IPS DF 6.9 (cell line): Measurements from ENCODE around the gene TM9SF2.

Experiments used
- DNase-seq: peaks from one replicate; pipeline ENCODE4 v3.0.0-alpha.2; 2013; ENCODE audit warnings: low read depth, low spot score
- H3K27ac ChIP-seq: one replicate; pipeline ENCODE4 v1.5.1; 2013; ENCODE audit warnings: low read length, control low read depth
- H3K27me3 ChIP-seq: 2 replicates; pipeline ENCODE4 v1.6.1; 2013; ENCODE audit warnings: mild to moderate bottlenecking, low read length; ENCODE audit not compliant: control insufficient read depth, insufficient read depth
- H3K36me3 ChIP-seq: 2 replicates; pipeline ENCODE4 v1.6.1; 2013; ENCODE audit warnings: low read length; ENCODE audit not compliant: control insufficient read depth, insufficient read depth
- H3K4me1 ChIP-seq: 2 replicates; pipeline ENCODE4 v1.6.1; 2013; ENCODE audit warnings: low read length; ENCODE audit not compliant: control insufficient read depth, insufficient read depth
- H3K4me3 ChIP-seq: 2 replicates; pipeline ENCODE4 v1.5.1; 2013; ENCODE audit warnings: mild to moderate bottlenecking, low read length
- H3K9me3 ChIP-seq: 2 replicates; pipeline ENCODE4 v1.6.1; 2013; ENCODE audit warnings: low read length, inconsistent platforms; ENCODE audit not compliant: control insufficient read depth, insufficient read depth
- WGBS: extraction: QIAGEN DNeasy Blood & Tissue Kit; methylation state at CpG from one replicate; pipeline ENCODE4 v1.1.7; 2013; ENCODE audit warnings: mixed read lengths, missing lambda C conversion rate; ENCODE audit not compliant: insufficient read length, insufficient coverage; 5-methylcytosine and 5-hydroxymethylcytosine counted together

Gene TM9SF2

GRCh38 chr13:99507986-99508385 lies 6.7 kb downstream of the TM9SF2 start:
- H3K27ac ChIP-seq, result no peak overlapping the region
- H3K4me1 ChIP-seq, result no peaks in the 10 kb centered on the region
- H3K27me3 ChIP-seq, result no peaks in the 10 kb centered on the region
- H3K36me3 ChIP-seq, result no peaks in the 10 kb centered on the region
- no peak overlapping the region for H3K4me3 ChIP-seq
- H3K9me3 ChIP-seq, result no peaks in the 10 kb centered on the region
- DNase-seq, result no peak

DNA sequence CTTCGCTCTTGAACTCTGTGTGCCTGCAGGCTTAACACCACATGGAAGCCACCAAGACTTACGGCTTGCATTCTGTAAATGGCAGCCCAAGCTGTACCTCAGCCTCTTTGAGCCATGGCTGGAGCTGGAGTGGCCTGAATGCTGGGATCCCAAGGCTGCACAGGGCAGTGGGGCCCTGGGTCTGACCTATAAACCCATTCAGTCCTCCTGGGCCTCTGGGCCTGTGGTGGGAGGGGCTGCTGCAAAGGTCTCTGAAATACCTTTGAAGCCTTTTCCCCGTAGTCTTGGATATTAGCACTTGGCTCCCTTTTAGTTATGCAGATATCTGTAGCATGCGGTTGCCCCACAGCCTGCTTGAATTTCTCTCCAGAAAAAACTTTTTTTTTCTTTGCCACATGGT lies 8.2 kb downstream of the TM9SF2 start:
- Histone ChIP-seq H3K9me3 (no peaks in the 10 kb centered on the region), H3K27ac (no peak overlapping the region), H3K4me3 (no peak overlapping the region), H3K36me3 (no peaks in the 10 kb centered on the region), H3K27me3 (no peaks in the 10 kb centered on the region), H3K4me1 (no peaks in the 10 kb centered on the region)
- WGBS, result no CpG with 5 or more reads among the region's 4 CpGs
- DNase-seq, result no peak

DNA sequence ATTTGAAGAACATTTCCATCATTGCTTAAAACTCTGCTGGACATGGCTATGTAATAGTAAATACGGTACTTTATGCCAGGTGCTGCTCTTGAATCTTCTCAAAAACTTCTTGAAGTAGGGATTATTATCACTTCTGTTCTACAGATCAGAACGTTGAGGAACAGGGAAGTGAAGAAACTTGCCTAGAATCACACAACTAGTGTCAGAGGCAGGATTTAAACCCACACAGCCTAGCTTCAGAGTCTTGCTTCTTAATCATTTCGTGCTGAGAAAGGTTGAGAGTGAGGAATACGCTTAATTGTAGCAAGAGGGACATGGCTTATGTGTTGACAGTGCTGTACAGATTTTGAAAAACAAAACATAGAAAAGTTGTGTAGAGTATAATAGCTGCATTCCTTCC lies 13.5 kb downstream of the TM9SF2 start:
- Histone ChIP-seq H3K36me3 (peaks cover 3% of the 10 kb centered on the region; the same call in 1 of the 2 replicates), H3K27ac (no peak overlapping the region), H3K27me3 (no peaks in the 10 kb centered on the region), H3K9me3 (no peaks in the 10 kb centered on the region), H3K4me3 (no peak overlapping the region), H3K4me1 (no peaks in the 10 kb centered on the region)
- no peak for DNase-seq
- no CpG with 5 or more reads among the region's 4 CpGs for WGBS

GRCh38 chr13:99516153-99516929 lies 15.1 kb downstream of the TM9SF2 start:
- no peak for DNase-seq
- H3K4me1 ChIP-seq, result no peaks in the 10 kb centered on the region
- H3K9me3 ChIP-seq, result no peaks in the 10 kb centered on the region
- no peak overlapping the region for H3K27ac ChIP-seq
- H3K27me3 ChIP-seq, result no peaks in the 10 kb centered on the region
- H3K36me3 ChIP-seq, result peaks cover 7% of the 10 kb centered on the region; the same call in 1 of the 2 replicates
- no peak overlapping the region for H3K4me3 ChIP-seq
- WGBS, result no CpG with 5 or more reads among the region's 5 CpGs

- no peak for DNase-seq
- H3K9me3 ChIP-seq, result no peaks in the 10 kb centered on the region
- no peaks in the 10 kb centered on the region for H3K27me3 ChIP-seq
- H3K4me1 ChIP-seq, result no peaks in the 10 kb centered on the region
- H3K36me3 ChIP-seq, result peaks cover 7% of the 10 kb centered on the region; the same call in 1 of the 2 replicates
- H3K27ac ChIP-seq, result no peak overlapping the region
- no CpG with 5 or more reads among the region's 2 CpGs for WGBS
- no peak overlapping the region for H3K4me3 ChIP-seq
These were observed 16.3 kb downstream of the TM9SF2 start for GRCh38 chr13:99517577-99517976.

DNA sequence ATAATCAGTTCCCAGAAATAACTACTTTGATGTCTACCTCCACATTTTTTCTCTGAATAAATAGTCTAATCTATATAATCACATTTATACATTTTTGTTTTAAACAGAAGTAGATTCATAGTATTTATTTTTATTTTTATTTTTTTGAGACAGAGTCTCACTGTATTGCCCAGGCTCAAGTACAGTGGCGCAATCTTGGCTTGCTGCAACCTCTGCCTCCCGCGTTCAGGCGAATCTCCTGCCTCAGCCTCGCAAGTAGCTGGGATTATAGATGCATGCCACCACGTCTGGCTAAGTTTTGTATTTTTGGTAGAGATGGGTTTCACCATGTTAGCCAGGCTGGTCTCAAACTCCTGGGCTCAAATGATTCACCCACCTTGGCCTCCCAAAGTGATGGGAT lies 16.7 kb downstream of the TM9SF2 start:
- DNase-seq, result no peak
- no CpG with 5 or more reads among the region's 6 CpGs for WGBS
- no peak overlapping the region for H3K27ac ChIP-seq

DNA sequence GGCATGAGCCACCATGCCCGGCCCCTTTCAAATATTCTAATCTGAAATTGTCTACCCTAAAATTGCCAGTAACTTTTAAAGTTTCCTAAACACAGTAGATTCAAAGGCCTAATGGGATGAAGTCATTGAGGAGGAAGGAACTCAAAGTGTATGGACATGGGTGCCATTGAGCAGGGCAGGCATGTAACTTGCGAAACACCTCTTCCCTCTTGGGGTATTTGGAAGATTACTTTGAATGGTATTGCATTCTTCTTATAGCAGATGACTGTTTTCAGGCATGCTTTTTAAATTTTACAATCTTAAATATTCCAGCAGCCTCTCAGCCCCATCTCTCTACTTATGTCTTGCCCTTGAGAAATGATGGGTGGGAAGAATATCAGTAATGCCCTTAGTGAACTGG lies 21.0 kb downstream of the TM9SF2 start:
- DNase-seq, result no peak
- Histone ChIP-seq H3K27ac (no peak overlapping the region), H3K27me3 (no peaks in the 10 kb centered on the region), H3K9me3 (no peaks in the 10 kb centered on the region), H3K4me3 (no peak overlapping the region), H3K36me3 (peaks cover 9% of the 10 kb centered on the region; the same call in 1 of the 2 replicates), H3K4me1 (no peaks in the 10 kb centered on the region; the same call in 1 of the 2 replicates)
- no CpG with 5 or more reads among the region's 2 CpGs for WGBS

More for the DNA sequence above, 16.7 kb downstream of the TM9SF2 start:
- Histone ChIP-seq H3K9me3 (no peaks in the 10 kb centered on the region), H3K4me1 (no peaks in the 10 kb centered on the region), H3K36me3 (peaks cover 8% of the 10 kb centered on the region; the same call in 1 of the 2 replicates), H3K4me3 (no peak overlapping the region), H3K27me3 (no peaks in the 10 kb centered on the region)

- DNase-seq, result no peak
- H3K4me3 ChIP-seq, result no peak overlapping the region
- H3K9me3 ChIP-seq, result no peaks in the 10 kb centered on the region
- no peaks in the 10 kb centered on the region; the same call in 1 of the 2 replicates for H3K4me1 ChIP-seq
- peaks cover 7% of the 10 kb centered on the region; the same call in 1 of the 2 replicates for H3K36me3 ChIP-seq
- no CpG with 5 or more reads among the region's 4 CpGs for WGBS
- H3K27me3 ChIP-seq, result no peaks in the 10 kb centered on the region
- no peak overlapping the region for H3K27ac ChIP-seq
These were observed 22.6 kb downstream of the TM9SF2 start for GRCh38 chr13:99523838-99524237.

DNA sequence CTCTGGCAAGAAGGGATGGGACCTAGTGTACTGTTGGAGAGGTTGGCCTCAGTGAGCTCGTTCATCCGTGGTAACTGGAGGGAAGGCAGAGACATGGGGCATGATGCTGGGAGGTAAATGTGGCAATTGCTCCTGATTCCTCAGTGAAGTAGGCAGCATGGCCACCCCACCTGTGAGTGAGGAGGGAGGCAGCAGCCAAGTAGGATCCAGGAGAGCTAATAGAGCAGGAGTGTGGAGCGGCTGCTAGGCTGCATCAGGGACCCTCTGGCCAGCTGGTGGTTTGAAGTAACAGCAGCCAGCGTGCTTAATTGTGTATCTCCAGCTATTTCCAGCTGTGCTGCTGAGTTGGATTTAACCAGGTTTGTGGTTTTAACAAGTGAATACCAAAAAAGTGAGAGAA lies 24.7 kb downstream of the TM9SF2 start:
- Histone ChIP-seq H3K27me3 (no peaks in the 10 kb centered on the region), H3K36me3 (peaks cover 4% of the 10 kb centered on the region; the same call in 1 of the 2 replicates), H3K4me1 (no peaks in the 10 kb centered on the region; the same call in 1 of the 2 replicates), H3K4me3 (no peak overlapping the region), H3K27ac (no peak overlapping the region), H3K9me3 (no peaks in the 10 kb centered on the region)
- WGBS, result no CpG with 5 or more reads among the region's 4 CpGs
- no peak for DNase-seq

DNA sequence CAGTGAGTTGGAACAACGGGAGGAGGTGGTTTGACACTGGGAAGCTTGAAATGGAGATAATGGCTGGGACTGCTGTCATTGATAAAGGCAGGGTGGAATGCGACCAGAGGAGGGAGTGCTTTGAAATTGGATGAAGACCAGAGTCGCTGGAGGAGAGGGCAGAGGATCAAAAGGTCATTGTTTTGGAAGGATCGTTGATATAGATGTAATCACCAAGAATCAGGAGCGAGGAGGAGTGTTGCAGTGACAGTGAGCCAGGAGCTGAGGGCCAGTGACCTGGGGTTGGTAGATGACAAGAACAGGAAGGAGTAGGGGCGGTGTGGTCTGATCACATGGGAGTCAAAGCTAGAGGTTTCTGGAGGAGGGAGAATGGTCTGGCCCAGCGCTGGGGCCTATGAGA lies 25.3 kb downstream of the TM9SF2 start:
- Histone ChIP-seq H3K4me1 (no peaks in the 10 kb centered on the region; the same call in 1 of the 2 replicates), H3K9me3 (no peaks in the 10 kb centered on the region), H3K27ac (no peak overlapping the region), H3K36me3 (peaks cover 2% of the 10 kb centered on the region; the same call in 1 of the 2 replicates), H3K27me3 (no peaks in the 10 kb centered on the region), H3K4me3 (no peak overlapping the region)
- no CpG with 5 or more reads among the region's 7 CpGs for WGBS
- no peak for DNase-seq

DNA sequence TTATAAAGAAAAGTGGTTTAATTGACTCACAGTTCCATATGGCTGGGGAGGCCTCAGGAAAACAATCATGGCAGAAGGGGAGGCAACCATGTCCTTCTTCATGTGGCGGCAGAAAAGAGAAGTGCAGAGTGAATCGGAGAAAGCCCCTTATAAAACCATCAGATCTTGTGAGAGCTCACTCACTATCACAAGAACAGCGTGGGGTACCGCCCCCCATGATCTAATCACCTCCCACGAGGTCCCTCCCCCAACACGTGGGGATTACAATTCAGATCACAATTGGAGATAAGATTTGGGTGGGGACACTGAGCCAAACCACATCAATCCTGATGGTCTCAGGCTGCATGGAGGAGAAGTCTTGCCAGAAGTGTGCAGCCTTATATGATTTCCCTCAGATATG lies 26.0 kb downstream of the TM9SF2 start:
- H3K9me3 ChIP-seq, result no peaks in the 10 kb centered on the region
- H3K36me3 ChIP-seq, result peaks cover 2% of the 10 kb centered on the region; the same call in 1 of the 2 replicates
- no peak for DNase-seq
- no peak overlapping the region for H3K27ac ChIP-seq
- H3K4me1 ChIP-seq, result no peaks in the 10 kb centered on the region; the same call in 1 of the 2 replicates
- no peak overlapping the region for H3K4me3 ChIP-seq
- WGBS, result no CpG with 5 or more reads among the region's 6 CpGs
- H3K27me3 ChIP-seq, result no peaks in the 10 kb centered on the region
